Transverse colon (tissue), 4 donors: Measurements from ENCODE around the gene SAP30BP. TPM values are rescaled to one million over a fixed set of nuclear protein-coding genes. Genes with fewer than 3 reads are reported as not detected.

Source experiments
- DNase-seq: peaks from one replicate; pipeline ENCODE4 v3.0.0-alpha.2; 2019
- H3K27ac ChIP-seq, 4 donors: fragments of 200-600 bp; sonication (generic); 2 replicates each; pipeline ENCODE4 v1.5.1; 2016 to 2018; ENCODE audit warnings: inconsistent platforms in 4 of 4
- H3K27me3 ChIP-seq: fragments of 200-600 bp; sonication (generic); 2 replicates; pipeline ENCODE4 v1.5.1; 2017; ENCODE audit warnings: inconsistent platforms
- H3K36me3 ChIP-seq, 4 donors: fragments of 200-600 bp; sonication (generic); 2 replicates each; pipeline ENCODE4 v1.5.1; 2017 to 2019; ENCODE audit warnings: inconsistent platforms in 4 of 4
- H3K4me1 ChIP-seq, 4 donors: fragments of 200-600 bp; sonication (generic); 2 replicates each; pipeline ENCODE4 v1.5.1; 2017 to 2020; ENCODE audit warnings: inconsistent platforms in 4 of 4
- H3K4me3 ChIP-seq, 4 donors: fragments of 200-600 bp; sonication (generic); 1 replicate in 1 of 4; 2 replicates in 3 of 4; pipeline versions ENCODE4 v1.5.1 to v1.6.1; 2017 to 2019; ENCODE audit warnings: inconsistent platforms in 4 of 4
- H3K9me3 ChIP-seq, 2 donors: fragments of 200-600 bp; sonication (generic); 2 replicates each; pipeline ENCODE4 v1.5.1; 2017 to 2019; ENCODE audit warnings: inconsistent platforms in 2 of 2
- CTCF ChIP-seq, 5 experiments: fragments of 200-600 bp in 3 of 5; fragments of 450-650 bp in 2 of 5; sonication (generic) in 3 of 5; IDR thresholded peaks; 1 replicate in 2 of 5; 2 replicates in 3 of 5; pipeline ENCODE4 v1.5.1; 2016 to 2017; ENCODE audit warnings: antibody characterized with exemption in 5 of 5, inconsistent platforms in 3 of 5, mild to moderate bottlenecking in 2 of 5, moderate library complexity in 1 of 5
- EP300 ChIP-seq: sonication (generic); formaldehyde crosslinking; IDR thresholded peaks from one replicate; pipeline ENCODE4 v1.6.1; 2017; ENCODE audit warnings: antibody characterized with exemption, low read depth
- POLR2A ChIP-seq: fragments of 450-650 bp; IDR thresholded peaks from one replicate; pipeline ENCODE4 v1.6.1; 2016; ENCODE audit warnings: antibody characterized with exemption, mild to moderate bottlenecking, moderate library complexity
- POLR2AphosphoS5 ChIP-seq, 3 donors: sonication (generic); formaldehyde crosslinking; IDR thresholded peaks; one replicate each; pipeline ENCODE4 v1.6.1; 2016; ENCODE audit warnings: antibody characterized with exemption in 3 of 3
- WGBS, 2 donors: methylation state at CpG; one replicate each; pipeline ENCODE4 v1.1.5; 2018; ENCODE audit warnings: low coverage in 1 of 2; 5-methylcytosine and 5-hydroxymethylcytosine counted together
- in situ Hi-C, 4 donors: fragments of 200-750 bp; cut with MboI; loops; one replicate each; pipeline versions ENCODE4 v1.15.0 to v1.15.1; 2017; ENCODE audit warnings: low sequenced_read_pairs in 3 of 4, low pct_ligation_motif_present in 1 of 4, low pct_unique_long_range_greater_than_20kb in 1 of 4
- intact Hi-C: fragments of 100-400 bp; cut with DNase I; formaldehyde crosslinking; loops from one replicate; pipeline ENCODE4 v1.15.1; 2023; ENCODE audit warnings: low total_unique reads
- total RNA-seq, 4 donors: library from RNA; depleted of rRNA; stranded (reverse); fragments of >200 nt; gene quantifications; one replicate each; pipeline ENCODE4 v1.1.0, GENCODE V29; 2016

SAP30BP gene
- total RNA-seq, 4 donors from 2014 or later = 49.0 to 83.8 (median 71.4) TPM

- H3K27ac ChIP-seq = peak overlapping the region; percentile 87 to 91 (median 88)
- TF ChIP-seq EP300 = no peak
- peak; percentile 53 for TF ChIP-seq POLR2A
- peak; percentile 5 to 73 (median 64) for TF ChIP-seq POLR2AphosphoS5 (IDR thresholded peaks at IDR 0.05)
- H3K4me1 ChIP-seq = peaks cover 10 to 79% (median 55%) of the 10 kb centered on the region in 4 donors
- 65% methylated on average over 10 of the region's 12 CpGs; no CpG with 5 or more reads in 1 of the 2 donors for WGBS, 2 donors
- no peak overlapping the region for H3K4me3 ChIP-seq
- H3K36me3 ChIP-seq = peaks cover 0 to 6% (median 1%) of the 10 kb centered on the region in 4 donors
- peak; percentile 74 for DNase-seq
- in situ Hi-C loops (no loop called here), intact Hi-C loops (no loop called here)
- H3K27me3 ChIP-seq = no peaks in the 10 kb centered on the region
- H3K9me3 ChIP-seq = no peaks in the 10 kb centered on the region
These were observed 28.7 kb downstream of the SAP30BP start for GRCh38 chr17:75695830-75696271.

DNA sequence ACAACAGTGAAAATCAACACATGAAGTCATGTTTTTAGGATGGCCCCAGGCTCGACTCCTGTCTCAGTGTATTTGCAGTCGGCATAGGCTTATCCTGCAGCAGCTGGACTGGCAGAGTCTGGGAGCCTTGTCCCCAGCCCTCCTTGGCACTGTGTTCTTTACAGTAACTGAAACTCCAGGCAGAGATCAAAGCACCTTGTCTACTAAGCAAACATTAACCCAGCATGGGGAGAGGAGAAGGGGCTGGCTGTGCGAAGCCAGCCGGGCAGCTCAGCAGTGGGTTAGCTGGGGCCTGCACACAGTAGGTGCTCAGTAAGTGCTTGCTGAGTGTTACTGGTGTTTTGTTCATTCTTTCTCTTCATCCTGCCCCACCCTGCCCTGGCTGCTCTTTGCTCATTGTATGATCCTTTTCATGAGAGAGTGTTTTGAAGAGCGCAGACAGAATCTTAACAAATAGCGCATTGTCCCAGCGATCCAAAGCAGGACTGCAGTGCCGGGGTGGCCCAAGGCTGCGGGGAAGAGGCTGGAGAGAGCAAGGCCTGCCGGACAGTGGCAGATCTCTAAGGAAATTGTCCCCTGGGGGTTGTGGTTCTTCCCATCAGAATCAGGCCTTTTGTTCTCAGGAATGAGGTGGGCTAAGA lies 30.6 kb downstream of the SAP30BP start:
- no peak for TF ChIP-seq POLR2A
- TF ChIP-seq EP300 = no peak
- peak in 1 of 3 donors; percentile 7 for TF ChIP-seq POLR2AphosphoS5 (IDR thresholded peaks at IDR 0.05)
- no peak for TF ChIP-seq CTCF (IDR thresholded peaks at IDR 0.05)
- in situ Hi-C loops = no loop called here
- Histone ChIP-seq H3K4me3 (no peak overlapping the region), H3K9me3 (no peaks in the 10 kb centered on the region), H3K27me3 (no peaks in the 10 kb centered on the region), H3K27ac (peak overlapping the region; percentile 87 to 91 (median 88)), H3K4me1 (peaks cover 10 to 66% (median 53%) of the 10 kb centered on the region in 4 donors), H3K36me3 (peaks cover 0 to 17% (median 13%) of the 10 kb centered on the region in 4 donors)
- 22 to 46% methylated on average over 3 to 10 of the region's 10 CpGs for WGBS, 2 donors
- intact Hi-C loops = no loop called here
- peak; percentile 46 for DNase-seq

DNA sequence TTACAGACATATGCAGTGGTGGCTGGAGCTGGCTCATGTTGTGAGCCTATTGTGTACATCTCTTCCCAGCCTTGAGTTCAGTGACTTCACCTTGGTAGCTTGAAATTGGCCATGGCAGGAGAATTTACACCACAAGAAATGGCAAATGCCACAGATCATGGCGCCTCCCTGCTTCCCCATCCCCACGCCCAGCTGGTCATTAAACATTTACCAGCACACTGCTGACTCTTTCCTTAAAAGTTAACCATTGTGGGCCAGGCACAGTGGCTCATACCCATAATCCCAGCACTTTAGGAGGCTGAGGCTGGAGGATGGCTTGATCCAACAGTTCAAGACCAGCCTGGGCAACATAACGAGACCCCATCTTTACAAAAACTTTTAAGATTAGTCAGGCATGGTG lies 31.5 kb downstream of the SAP30BP start:
- H3K4me3 ChIP-seq = no peak overlapping the region
- WGBS, 2 donors = 45 to 67% methylated on average over 3 of the region's 3 CpGs
- in situ Hi-C loops (no loop called here), intact Hi-C loops (no loop called here)
- H3K36me3 ChIP-seq = peaks cover 0 to 25% (median 16%) of the 10 kb centered on the region in 4 donors
- no peaks in the 10 kb centered on the region for H3K9me3 ChIP-seq
- no peak for DNase-seq
- peaks cover 10 to 58% (median 50%) of the 10 kb centered on the region in 4 donors for H3K4me1 ChIP-seq
- no peak for TF ChIP-seq POLR2AphosphoS5 (IDR thresholded peaks at IDR 0.05)
- TF ChIP-seq CTCF (IDR thresholded peaks at IDR 0.05) = no peak
- TF ChIP-seq POLR2A = no peak
- no peak for TF ChIP-seq EP300
- H3K27me3 ChIP-seq = no peaks in the 10 kb centered on the region
- peak overlapping the region; percentile 87 to 91 (median 88) for H3K27ac ChIP-seq

GRCh38 chr17:75701288-75701687 lies 34.1 kb downstream of the SAP30BP start:
- 91 to 97% methylated on average over 6 to 10 of the region's 10 CpGs for WGBS, 2 donors
- intact Hi-C loops = no loop called here

More at GRCh38 chr17:75701288-75701687, 34.1 kb downstream of the SAP30BP start:
- in situ Hi-C loops = no loop called here
- Histone ChIP-seq H3K27ac (peak overlapping the region; percentile 49 to 91 (median 88)), H3K4me3 (no peak overlapping the region), H3K9me3 (no peaks in the 10 kb centered on the region), H3K36me3 (peaks cover 0 to 49% (median 29%) of the 10 kb centered on the region in 4 donors), H3K27me3 (no peaks in the 10 kb centered on the region), H3K4me1 (peaks cover 4 to 39% (median 32%) of the 10 kb centered on the region in 4 donors)
- TF ChIP-seq POLR2A (no peak), EP300 (no peak), POLR2AphosphoS5 (IDR thresholded peaks at IDR 0.05) (no peak), CTCF (IDR thresholded peaks at IDR 0.05) (no peak)
- no peak for DNase-seq
